ENCODE data around the gene NUP98.

DNA sequence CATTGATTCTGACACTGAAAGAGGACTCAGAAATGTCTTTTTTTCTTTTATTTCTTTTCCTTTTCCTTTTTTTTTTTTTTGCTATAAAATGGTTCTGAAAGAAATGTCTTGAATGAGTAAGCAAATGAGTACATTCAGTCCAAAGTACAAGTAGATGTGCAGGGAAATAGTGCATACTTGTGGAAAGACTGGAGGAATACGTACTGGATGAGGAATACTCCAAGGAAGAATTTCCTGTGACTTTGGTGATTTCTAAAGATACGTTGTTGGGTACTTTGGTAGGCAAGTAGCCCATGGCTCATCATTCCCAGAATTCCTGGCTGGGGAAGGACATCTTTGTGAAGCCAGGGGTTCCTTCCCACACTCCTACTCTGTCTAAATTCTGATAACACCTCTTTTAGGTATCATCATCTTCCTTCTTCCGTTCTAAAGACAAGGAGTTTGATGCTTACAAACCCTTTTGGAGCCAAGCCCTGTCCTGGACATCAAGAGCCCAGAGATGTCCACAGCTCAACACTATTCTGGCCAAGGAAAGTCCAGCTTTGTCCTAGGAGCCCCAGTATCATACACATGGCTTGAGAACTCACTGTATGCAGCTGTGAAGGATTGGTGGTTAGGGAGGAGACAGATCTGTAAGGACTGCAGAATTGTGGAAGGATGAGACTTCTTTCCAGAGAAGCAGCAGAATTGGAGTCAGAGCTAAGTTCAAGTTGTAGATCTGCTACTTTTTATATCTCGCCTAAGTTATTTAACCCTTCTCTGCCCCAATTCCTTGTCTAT lies 4.8 kb upstream of the NUP98 start:
- TF ChIP-seq, protein P1, sequence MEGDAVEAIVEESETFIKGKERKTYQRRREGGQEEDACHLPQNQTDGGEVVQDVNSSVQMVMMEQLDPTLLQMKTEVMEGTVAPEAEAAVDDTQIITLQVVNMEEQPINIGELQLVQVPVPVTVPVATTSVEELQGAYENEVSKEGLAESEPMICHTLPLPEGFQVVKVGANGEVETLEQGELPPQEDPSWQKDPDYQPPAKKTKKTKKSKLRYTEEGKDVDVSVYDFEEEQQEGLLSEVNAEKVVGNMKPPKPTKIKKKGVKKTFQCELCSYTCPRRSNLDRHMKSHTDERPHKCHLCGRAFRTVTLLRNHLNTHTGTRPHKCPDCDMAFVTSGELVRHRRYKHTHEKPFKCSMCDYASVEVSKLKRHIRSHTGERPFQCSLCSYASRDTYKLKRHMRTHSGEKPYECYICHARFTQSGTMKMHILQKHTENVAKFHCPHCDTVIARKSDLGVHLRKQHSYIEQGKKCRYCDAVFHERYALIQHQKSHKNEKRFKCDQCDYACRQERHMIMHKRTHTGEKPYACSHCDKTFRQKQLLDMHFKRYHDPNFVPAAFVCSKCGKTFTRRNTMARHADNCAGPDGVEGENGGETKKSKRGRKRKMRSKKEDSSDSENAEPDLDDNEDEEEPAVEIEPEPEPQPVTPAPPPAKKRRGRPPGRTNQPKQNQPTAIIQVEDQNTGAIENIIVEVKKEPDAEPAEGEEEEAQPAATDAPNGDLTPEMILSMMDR (conservative IDR thresholded peaks at IDR 0.05; ENCODE audit: low read depth, low read length), result no peak
- no peak for TF ChIP-seq EZH2 (IDR thresholded peaks at IDR 0.05; ENCODE audit: borderline replicate concordance, low read depth, low read length, poor library complexity, severe bottlenecking)

Measured in A673 (cell line).